Skeletal muscle cell (primary cell): ENCODE measurements around the gene MAP3K5.

Experiments used
- DNase-seq: peaks from one replicate; pipeline ENCODE4 v3.0.0-alpha.2; 2010; ENCODE audit warnings: low read depth
- H3K4me3 ChIP-seq: 2 replicates; pipeline ENCODE4 v1.5.1; 2011; ENCODE audit warnings: low read depth, mild to moderate bottlenecking, control low read depth, low read length, moderate library complexity

MAP3K5 gene

DNA sequence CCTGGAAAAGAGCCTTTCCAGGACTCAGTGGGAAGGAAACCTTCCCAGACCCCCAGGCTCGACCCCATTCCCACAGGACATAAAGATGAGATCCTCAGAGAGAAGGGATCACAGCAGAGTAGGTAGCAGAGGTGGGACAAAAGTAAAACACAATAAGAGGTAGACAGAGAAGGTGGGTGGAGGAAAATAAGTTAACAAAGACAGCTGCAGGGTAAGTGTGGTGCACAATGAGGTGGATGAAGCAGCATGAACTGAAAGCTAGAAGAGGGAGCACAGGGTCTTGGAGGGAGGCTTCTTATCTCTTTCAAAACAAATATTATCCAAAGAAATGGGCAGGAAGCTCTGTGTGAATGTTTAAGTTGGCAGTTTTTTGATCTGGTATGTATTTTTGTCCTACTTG lies 228.1 kb downstream of the MAP3K5 start:
- no peak for DNase-seq
- no peak overlapping the region for H3K4me3 ChIP-seq

DNA sequence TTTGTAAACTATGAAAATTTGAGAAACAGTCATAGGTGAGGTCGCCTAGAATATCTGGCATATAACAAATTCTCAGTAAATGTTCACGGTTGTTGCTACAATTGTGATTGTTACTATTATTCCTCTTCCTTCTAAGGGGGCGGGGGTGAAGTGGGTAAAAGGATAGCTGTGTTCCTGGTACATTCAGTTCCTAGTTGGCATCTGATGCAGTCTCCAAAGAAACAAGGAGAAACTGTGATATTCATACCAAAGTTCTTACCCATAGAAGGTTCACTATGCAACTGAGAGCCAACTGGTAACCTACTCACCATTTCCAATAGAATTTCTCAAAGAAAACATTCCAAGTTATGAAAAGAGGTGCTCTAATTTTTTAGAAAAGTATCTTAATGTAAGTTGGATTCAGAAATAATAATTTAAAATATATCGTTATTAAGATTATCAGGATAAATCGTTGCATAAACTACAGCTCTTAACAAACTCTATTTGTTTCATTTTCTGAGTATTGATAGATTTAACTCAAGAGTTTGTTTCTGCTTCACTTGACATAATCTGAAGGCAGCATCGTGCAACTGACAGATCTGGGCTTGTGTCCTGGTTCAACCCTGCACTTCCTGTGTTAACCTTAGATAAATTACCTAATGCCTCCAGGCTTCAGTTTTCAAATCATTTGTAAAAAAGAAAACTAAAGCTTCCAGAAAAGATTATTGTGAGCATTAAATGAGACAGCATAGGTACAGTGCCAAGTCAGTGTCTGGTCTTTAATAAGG lies 228.7 kb downstream of the MAP3K5 start:
- no peak overlapping the region for H3K4me3 ChIP-seq

DNA sequence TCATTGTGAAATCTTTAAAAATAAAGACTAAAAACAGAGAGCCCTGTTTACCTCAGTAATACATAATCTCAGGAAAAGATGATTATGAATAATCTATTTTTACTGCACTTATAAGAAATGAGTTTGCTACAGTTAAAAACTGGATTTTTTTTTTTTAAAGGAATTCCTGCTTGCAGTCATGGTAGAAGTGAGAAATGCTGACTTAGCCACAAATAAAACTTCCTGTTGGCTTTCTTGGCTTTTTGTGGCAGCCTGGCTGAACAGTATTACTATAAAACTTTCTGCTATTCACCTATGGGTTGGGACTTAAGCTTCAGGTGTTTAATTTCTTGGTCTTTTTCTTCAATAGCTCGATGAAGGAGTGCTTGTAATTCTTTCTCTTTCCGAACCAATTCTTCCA lies 230.1 kb downstream of the MAP3K5 start:
- no peak overlapping the region for H3K4me3 ChIP-seq
- DNase-seq, result no peak

More for the DNA sequence above, 228.7 kb downstream of the MAP3K5 start:
- DNase-seq, result no peak

DNA sequence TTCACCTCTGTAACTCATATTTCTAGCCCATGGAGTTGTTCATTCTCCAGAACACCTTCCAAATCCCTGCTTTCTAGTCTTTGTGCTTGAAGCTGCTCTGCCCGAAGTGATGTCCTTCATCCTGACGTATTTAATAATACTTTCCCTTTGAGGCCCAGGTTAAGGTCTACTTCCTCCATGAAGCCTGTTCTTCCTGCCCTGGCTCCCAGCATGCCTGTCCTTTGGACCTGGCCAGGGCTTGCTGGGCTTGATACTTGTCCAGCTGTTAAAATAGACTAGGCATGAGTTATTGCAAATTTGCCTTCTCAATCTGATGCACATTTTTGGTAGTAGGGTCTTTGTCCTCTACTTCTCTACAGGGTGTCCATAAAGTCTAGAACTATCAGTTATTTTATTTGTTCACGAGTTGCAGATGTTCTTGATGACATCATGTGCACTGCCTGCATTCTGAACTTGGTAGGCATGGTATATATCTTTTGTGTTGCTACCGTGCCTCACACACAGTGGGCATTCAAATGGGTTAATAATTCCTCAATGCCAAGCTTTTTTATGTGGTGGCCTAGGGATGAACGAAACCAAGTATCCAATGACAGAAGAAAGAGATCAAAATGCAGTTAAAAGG lies 239.0 kb downstream of the MAP3K5 start:
- DNase-seq, result no peak
- H3K4me3 ChIP-seq, result no peak overlapping the region

DNA sequence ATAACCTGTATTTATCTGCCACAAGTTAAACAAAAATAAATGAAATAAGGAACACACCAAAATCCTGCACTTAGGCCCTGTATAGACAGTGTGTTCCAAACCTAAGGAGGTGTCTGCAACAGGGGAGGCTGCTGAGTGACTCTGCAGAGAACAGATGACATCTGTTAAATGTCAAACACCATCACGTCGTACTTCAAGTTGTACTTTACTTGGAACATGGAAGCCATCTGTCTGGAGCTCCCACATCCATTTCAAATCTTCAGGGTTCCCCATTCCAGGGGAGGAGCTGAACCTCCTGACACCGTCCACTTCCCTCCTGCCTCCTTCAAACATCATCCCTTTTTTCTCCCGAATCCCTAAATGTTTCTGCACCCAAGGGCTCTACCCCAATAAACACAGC lies 240.2 kb downstream of the MAP3K5 start:
- H3K4me3 ChIP-seq, result no peak overlapping the region
- no peak for DNase-seq

DNA sequence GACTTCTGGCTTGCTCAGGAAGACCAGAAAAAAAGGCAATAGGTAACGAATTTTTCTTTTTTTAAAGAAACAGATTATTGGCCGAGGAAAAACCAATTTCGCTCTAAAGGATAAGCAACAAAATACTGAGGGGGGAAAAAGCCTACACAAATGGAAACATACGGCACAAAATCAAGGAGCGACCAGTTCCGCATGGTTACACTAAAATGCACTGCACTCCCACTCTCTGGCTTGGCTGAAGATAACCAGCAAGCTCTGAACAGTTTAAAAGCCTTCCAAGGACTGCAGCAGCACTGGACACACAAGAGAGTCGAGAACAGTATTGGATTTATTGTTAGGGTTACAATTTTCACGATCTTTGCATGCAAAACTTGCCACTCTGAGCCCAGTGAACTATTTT lies 241.2 kb downstream of the MAP3K5 start:
- peak overlapping the region; percentile 63 for H3K4me3 ChIP-seq

DNA sequence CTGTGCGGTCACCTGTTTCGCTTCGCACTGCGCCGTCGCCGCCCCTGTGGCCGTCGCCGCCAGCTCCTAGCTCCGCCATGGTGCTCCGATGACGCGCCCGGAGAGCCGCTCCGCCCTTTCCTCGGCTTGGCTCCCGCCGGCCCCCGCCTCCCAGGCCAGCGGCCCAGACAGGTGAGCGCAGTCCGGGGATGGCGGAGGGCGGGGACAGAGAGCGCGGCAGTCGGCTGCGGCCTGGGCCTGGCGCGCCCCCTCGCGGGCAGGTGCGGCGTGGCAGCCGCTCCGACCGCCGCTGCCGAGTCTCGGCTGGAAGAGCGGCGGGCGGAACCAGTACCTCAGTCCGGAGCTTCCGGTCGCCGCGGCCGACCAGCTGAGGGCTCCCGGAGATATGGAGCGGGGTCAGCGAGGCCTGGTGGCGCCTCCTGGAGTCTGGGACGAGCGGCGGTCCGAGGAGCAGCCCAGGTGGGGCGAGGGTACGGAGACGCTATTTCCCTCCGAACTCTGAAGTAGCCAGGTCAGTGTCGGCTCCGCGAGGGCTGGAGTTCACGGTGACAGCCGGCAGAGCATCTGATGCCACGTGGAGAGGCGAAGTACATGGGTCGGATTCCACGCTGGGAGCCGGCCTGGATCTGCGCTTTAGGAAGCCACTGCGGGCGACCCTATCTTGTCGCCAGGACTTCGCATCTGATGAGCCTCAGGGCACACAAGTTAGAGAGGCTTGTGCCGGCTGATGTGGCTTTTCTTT lies 241.8 kb downstream of the MAP3K5 start, which contains the start of gene MAP7:
MAP7 (minus strand) TSS at position 93 of the 742 bp plus-strand sequence; CDS start at position 79, 14 bp downstream.
- no peak for DNase-seq
- H3K4me3 ChIP-seq, result peak within 1 kb of the TSS; percentile 63

More for the DNA sequence above, 241.2 kb downstream of the MAP3K5 start:
- no peak for DNase-seq

DNA sequence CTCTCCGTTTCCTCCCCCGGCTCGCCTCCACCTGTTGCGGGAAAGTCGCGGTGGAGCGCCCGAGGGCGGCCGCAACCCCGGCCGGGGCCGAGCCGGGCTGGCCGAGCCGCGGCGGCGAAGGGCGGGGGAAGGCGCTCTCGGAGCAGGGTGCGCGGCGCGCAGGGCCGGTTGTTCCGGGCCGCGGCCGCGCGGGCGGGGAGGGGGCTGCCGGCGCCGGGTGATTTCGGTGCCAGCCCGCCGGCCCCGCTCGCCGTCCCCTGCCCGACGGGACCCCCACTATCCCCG lies 242.3 kb downstream of the MAP3K5 start:
- DNase-seq, result no peak
- peak overlapping the region; percentile 63 for H3K4me3 ChIP-seq

DNA sequence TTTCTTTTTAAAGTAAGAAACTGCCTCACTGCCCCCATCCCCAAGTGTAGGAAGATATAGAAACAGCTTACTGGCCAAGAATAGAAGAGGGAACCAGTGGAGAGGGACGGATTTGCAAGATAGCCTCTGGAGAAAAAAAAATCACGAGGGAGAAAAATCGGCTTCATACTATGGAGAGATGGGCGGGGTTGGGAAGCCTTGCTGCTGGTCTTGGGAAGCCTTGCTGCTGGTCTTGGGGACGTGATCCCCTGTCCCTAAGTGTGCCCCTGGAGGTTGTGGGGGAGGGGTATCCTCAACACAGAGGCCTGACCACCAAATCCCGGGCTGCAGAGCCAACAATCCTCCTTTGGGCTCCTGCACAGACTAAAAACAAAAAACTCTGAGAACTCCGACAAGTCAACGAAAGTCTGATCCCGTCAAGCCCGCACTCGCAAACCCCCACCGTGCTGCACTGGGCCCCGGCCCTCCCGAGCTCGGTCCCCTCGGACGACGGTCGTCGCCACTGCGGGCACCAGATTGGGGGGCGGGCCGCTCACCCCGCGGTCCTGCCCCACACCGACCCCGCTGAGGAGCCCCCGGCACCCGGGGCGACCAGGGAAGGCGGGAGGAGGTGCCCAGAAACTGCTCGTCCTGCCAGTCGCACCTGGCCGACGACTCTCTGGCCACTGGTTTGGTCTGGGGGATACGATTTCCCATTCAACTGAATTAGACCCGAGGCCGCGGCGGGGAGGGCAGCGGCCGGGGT lies 242.8 kb downstream of the MAP3K5 start:
- DNase-seq, result no peak
- peak overlapping the region; percentile 63 for H3K4me3 ChIP-seq

DNA sequence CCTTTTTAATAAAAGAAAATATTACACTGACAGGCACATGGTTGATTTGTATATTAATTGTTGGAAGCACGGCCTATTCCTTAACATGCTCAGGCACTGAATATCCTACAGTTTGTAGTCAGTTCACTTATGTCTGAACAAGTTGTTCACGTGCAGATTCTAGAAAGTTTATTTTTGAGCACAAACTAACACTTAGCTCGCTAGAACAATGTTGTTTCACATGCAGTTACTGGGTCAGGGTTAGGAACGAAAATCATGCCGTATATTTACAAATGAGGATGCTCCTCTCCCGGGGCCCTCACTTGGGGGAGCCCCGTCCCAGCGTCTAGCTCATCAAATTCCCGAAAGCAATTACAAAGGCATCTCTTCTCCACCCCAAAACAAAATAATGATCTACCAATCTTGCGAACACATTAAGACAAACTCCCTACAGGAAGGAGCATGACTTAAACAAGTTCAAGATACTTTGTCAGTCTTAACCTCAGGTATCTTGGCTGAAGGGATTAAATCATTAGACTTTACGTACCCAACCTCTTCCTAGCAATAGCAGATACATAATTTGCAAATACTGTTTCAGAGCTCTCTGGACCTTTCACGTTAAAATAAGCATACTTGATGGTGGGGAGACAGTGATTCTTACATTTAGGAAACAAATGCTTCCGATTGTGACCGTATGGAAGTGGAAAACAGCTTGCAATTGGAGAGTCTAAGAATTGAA lies 243.5 kb downstream of the MAP3K5 start:
- DNase-seq, result no peak
- no peak overlapping the region for H3K4me3 ChIP-seq

DNA sequence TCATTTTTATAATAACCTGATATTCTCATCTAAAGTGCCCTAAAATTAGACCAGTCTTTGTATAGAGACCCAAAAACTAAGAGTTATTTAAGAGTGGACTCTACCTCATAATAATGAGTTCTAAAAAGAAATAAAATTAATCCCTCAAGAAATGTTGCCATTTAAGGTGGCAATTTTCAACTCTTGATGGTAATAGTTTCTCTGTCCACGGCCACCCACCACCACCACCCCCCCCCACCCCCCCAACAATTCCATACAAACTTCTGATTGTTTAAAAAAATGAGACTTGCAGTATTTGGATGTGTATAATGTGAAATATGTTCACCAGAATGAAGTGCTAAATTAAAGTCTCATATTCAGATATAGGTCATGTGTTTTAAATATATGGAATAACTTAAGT lies 244.4 kb downstream of the MAP3K5 start:
- H3K4me3 ChIP-seq, result no peak overlapping the region
- no peak for DNase-seq

DNA sequence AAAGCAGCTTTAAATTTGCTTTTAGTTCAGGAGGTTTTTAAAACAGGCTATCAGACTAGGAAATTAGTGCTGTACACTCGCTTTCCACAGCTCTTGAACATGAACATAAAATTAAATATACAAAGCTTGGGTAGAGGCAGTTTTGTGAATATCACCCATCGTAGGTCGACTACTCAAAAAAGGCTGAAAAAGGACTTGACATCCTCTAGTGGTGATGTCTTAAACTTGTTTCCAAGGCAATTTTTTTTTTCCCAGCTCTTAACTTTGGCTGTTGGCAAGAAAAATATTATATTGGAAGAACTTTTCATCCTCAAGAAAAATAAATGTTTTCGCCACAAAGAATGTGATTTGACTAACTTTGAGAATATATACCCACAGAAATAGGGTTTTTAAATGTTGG lies 244.9 kb downstream of the MAP3K5 start:
- no peak for DNase-seq
- no peak overlapping the region for H3K4me3 ChIP-seq

DNA sequence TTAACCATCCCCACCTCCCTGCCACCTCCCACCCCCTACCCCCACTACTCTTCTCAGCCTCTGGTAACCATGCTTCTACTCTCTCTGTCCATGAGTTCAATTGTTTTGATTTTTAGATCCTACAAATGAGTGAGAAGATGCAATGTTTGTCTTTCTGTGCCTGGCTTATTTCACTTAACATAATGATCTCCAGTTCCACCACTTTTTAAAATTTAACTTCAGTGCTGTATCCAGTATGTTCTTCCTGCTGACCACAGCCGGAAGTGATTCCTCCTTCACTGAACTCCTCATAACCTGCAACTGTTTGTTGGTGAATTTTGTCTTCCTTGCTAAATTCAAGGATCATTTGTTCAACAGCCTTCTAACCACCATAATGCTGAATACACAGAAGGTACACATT lies 245.9 kb downstream of the MAP3K5 start:
- DNase-seq, result no peak
- no peak overlapping the region for H3K4me3 ChIP-seq

DNA sequence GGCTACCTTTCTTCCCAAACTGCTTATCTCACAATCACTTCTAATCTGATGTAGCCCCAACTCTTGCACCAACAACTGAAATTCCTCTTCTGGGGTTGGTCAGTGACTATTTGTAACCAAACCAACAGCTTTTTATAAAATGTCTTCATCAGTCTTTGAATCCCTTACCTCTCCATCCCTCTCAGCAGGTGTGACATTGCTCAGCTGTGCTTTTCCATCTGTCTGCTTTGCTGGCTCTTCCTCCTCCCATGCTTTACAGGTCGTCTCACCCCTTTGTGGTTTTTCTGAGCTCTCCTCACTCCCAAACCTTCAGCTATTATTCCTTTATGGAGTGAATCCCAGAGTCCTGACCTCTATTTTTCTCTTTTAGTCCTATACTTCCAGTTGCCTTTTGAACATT lies 248.0 kb downstream of the MAP3K5 start:
- no peak for DNase-seq
- no peak overlapping the region for H3K4me3 ChIP-seq

DNA sequence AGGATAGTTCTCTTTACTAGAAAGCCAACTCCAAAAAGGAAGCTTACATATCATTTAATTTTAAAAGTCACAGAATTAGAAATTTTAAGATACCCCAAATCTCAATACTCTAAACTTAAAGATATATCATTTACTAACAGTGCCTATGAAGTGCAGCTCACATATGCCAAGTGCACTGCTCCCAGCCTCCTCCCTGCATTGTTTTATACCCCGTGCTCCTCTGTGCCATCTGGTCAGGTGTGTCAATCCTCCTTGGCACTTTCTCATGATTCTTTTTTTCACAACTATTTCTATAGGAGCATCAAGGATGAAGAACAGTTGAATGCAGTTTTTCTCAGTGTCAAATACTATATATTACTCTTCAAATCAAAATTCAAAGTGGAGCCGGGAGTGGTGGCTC lies 250.9 kb downstream of the MAP3K5 start:
- no peak for DNase-seq
- no peak overlapping the region for H3K4me3 ChIP-seq

DNA sequence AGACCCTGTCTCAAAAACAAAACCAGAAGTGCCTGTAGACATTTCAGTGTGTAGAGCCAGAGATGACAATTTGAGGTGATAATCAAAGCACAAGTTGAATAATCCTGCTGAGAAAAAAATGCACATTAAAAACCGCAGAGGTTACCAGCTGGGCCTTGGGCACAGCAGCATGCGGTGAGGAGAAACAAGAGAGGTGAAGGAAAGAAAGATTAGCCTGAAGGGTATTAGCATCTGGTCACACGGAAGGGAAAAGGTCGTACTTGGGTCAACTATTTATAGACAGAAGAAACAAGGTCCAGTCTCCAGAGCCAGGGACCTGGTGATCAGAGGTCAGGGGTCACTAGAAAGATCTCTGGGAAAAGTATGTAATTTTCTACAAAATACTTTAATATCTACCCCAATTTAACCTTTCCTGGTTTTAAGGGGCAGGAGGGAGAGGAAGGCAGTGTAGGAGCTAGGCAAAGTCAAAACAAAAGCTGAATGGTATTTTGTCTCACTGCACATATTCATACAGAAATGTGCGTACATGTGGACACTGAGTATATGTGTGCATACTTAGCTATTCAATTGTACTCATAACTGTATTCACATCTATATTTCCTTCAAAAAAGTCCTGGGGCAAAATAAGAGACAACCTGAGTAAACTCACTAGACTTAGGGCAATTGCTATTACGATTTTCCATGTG lies 252.2 kb downstream of the MAP3K5 start:
- no peak for DNase-seq
- no peak overlapping the region for H3K4me3 ChIP-seq

DNA sequence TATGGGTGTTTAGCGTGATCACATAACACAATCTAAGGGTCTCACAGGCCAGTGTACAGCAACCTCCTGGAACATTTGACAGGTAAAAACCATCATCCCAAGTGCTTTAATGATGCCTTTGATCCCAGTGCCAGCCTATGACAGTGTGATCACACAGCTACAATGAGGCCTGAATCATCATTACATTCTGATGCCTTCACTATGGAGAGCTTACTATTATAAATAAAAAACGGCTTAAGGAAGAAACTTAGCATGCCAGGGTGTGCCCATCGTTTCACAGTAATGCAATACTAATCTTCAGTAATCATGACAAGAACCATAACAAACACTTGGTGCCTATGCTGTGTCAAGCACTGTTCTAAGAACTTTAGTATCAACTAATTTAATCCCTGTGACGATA lies 253.4 kb downstream of the MAP3K5 start:
- H3K4me3 ChIP-seq, result no peak overlapping the region
- DNase-seq, result no peak

DNA sequence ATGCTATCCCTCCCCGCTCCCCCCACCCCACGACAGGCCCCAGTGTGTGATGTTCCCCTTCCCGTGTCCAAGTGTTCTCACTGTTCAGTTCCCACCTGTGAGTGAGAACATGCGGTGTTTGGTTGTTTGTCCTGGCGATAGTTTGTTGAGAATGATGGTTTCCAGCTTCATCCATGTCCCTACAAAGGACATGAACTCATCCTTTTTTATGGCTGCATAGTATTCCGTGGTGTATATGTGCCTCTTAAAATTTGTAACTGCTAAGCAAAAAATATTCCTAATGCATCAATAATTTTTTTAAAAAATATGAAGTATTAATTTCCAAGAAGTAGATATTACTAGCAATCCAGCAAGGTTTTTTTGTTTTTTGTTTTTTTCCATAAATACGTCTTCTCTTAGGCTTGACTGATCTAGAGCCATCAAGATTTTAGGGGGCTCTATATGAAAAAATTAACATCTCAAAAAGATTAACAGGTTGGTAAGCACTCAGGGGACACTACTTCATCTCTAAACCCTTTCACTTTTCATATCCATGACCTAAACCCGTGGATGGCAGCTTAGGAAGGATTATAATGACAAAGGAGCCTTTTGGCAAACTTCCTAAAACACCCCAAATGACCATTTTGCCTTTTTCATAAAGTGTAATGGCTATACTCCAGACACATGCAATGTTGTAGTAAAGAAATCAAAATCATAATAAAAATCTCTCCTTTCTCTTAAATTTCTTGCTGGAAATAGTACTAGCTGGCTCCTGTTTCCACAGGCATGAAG lies 256.2 kb downstream of the MAP3K5 start:
- DNase-seq, result no peak
- H3K4me3 ChIP-seq, result no peak overlapping the region
